Inferior parietal cortex (tissue), 1 donor: ENCODE measurements around the gene RARA.
A peak's percentile ranks its signal among the peaks of the same experiment; 100 is the strongest.
"Not testable (repeated sequence)": the region's sequence is repeated elsewhere in the genome, so short reads cannot be mapped to it uniquely, and the experiment has no call there.

Source experiments
- DNase-seq: peaks from one replicate; pipeline ENCODE4 v3.0.0-alpha.2; 2016; ENCODE audit errors: extremely low spot score

Gene RARA

GRCh38 chr17:40356990-40357881 is 48.3 kb downstream of the RARA start:
- DNase-seq: no peak

GRCh38 chr17:40358323-40359038 is 49.5 kb downstream of the RARA start:
- peak; percentile 95 for DNase-seq

- DNase-seq: no peak
These were observed 51.1 kb downstream of the RARA start for GRCh38 chr17:40360091-40360490.

DNA sequence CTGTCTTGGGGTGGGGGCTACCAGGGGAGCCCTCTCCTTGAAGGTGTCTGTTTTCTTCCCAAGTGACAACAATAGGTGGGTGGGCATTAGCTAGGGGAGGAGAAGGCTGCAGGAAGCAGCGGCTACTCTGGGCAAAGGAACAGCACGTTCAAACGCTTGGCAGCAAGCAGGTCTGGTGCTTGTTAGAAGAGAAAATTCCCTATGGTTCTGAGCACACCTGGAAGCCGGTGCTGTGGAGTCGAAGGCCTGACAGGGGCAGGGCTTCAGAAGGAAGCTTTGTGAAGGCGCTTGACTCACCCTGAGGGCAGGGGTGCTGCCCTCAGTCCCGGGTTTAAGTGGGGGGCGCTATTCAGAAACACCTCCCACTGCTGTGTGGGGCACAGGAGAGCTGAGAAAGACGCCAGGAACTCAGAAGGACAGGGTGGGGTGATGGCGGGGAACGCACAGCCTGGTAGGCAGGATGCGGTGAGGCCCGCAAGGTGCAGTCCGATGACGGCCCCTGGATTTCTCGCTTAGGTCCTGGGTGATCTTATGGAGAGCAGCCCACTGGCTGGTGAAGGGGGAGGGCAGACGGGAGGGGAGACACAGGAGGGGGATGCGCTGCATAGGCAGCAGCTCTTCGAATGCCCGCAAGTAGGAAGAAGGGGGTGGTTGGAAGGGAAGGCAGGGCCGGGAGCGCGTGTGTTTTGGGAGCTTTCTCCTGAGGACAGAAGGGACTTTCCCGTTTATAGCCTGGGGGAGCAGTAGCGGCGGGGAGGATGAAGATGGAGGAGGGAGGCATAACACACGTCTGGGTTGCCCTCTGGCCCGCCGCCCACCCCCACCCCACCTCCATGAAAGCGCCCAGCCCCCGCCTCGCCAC is 52.3 kb downstream of the RARA start:
- no peak for DNase-seq

GRCh38 chr17:40361925-40362695 is 53.1 kb downstream of the RARA start:
- no peak for DNase-seq

- no peak for DNase-seq
These were observed 53.7 kb downstream of the RARA start for GRCh38 chr17:40362696-40363110.

- DNase-seq: no peak
These were observed 54.3 kb downstream of the RARA start for GRCh38 chr17:40363111-40363827.

DNA sequence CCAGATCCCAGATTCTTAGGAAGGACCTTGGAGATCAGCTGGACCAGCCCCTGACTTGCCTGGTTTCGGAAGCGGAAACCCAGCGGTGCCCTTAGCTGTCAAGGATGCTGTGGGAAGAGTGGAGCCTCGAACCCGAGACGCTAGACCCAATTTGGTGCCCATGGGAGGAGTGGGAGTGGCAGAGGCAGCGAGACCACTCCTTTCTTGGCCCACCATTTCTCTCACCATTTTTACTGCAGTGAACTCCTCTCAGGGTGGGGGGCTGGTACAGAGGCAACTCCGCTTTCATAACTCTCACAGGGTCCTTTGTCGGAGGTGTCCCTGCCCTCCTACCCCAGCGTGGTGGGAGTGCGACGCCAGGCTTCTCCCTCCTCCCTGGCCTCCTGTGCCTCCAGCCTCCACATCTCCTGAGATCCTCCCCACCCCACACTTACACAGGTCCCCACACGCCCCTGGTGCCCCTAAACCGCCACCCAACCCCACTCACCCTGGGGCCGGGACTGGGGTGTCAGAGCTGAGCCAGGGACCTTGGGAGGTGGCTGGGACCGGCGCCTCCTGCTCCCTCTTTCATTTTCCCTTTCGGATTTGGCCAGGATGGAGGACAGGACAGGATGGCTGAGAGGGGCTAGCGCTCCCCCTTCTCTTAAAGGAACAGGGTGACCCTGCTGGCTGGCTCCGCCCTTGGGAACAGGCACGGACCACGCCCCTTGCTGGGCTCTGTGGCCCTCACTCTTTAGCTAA is 55.3 kb downstream of the RARA start, which contains the start of gene GJD3:
Gene GJD3 (minus strand): TSS at position 617 of the 741 bp plus-strand sequence. CDS start 922 bp downstream, outside the sequence.
- no peak for DNase-seq

DNA sequence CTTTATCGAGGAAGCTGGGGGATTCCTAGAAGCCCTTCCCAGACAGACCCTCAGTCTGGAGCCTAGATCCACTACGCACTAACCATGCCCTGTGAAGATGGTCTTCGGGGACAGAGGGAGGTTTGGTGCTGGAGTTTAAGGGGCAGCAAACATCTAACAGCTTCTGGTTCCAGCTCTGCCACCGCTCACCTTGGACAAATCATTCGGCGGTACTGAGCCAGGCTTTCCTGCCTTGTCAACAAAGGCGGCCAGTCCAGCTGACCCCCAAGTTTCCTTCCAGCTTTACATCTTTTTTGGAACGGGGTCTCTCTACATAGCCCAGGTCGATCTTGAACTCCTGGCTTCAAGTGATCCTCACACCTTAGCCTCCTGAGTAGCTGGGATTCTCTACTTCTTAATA is 55.9 kb downstream of the RARA start:
- DNase-seq: no peak

DNA sequence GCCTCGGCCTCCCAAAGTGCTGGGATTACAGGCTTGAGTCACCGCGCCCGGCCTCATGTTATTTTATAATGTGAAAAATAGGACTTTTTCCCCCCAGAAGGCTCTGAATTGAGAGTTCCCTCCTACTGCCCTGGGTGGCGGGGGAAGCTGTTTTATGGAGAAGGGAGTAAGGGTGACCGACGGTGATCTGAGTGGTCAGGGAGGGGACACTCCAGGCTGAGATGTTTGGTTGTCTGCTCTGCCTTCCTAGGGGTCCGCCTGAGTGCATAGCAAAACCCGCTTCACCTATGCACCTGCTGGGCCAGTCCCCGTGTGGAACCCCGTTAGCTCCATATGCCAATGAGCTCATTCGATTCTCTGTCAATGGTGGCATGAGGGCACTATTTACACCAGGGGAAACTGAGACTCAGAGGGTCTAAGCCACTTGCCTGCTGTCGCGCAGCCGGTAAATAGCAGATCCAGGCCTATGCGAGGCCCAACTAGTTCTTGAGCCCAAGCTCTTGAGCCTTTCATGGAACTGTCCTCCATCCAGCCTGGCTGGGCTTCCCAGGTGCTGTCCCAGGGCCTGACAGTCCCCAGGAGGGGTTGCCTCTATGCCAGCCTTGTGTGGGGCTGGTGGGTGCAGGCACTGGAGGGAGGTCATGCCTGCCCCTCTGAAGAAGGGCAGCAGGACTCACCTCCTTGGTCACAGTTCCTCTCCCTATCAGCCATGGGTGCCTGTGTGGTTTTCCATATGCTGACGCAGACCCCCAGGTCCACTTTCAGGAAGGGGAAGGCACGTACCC is 57.3 kb downstream of the RARA start:
- no peak for DNase-seq

- no peak for DNase-seq
These were observed 58.0 kb downstream of the RARA start for GRCh38 chr17:40366861-40367518.

DNA sequence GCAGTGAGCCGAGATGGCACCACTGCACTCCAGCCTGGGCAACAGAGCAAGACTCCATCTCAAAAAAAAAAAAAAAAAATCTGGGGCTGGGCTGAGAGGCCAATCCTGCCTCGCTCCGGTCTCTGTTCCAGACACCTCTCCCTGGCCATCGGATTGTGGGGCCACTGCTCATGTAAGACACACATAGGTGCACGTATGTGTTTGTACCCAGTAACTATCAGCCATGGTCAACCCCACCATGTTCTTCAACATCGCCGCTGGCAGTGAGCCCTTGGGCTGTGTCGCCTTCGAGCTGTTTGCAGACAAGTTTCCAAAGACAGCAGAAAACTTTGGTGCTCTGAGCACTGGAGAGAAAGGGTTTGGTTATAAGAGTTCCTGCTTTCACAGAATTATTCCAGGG is 58.7 kb downstream of the RARA start:
- DNase-seq: not testable (repeated sequence)

DNA sequence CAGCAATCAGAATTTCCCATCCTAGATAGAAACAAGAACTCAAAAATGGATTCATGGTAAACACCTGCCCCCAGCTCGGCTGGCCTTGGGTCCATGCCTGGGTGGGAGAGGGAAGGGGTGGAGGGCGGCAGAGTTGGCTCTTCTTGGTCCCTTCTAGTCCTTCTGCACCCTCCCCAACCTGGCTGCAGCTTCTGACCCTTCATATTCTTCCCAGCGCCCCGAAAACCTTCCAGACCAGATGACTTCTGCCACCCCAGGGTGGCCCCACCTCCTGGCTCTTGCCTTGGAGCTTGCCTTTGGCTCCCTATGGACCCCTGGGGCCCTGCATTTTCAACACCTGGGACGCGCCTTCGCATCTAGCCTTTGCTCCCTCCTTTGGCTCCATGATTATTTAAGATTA is 60.9 kb downstream of the RARA start:
- no peak for DNase-seq

DNA sequence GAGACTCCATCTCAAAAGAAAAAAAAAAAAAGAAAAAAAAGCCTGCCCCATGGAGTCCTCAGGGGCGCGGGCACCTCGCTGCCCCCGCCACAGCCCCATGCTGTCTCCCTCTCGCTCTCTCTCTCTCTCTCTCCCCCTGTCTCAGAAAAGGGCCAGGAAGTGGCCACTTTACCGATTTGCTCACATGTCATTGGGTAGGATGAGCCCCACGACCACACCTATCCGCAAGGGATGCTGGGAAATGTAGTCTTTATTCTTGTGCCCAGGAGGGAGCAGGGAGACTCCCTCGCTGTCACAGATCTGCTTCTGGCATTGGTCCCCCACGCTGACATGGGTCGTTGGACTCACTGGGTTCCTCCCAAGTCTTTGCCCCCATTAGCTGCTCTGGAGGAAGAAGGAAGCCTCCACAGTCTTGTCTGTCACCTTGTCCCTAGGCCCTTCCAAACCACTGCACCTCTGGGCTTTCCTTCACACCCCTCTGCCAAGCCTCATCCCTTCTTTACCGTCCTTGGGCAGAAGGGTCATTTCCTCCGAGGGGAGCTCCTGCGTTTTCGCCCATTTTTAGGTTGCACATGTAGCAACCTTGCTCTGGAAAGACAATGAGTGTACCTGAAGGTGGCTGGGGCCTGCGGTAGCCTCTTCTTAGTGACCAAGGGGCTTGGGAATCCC is 62.4 kb downstream of the RARA start:
- no peak for DNase-seq

GRCh38 chr17:40372031-40372430 is 63.1 kb downstream of the RARA start:
- DNase-seq: no peak

- DNase-seq: not testable (repeated sequence)
These were observed 63.7 kb downstream of the RARA start for GRCh38 chr17:40372644-40373043.

GRCh38 chr17:40373324-40373723 is 64.3 kb downstream of the RARA start:
- no peak for DNase-seq

DNA sequence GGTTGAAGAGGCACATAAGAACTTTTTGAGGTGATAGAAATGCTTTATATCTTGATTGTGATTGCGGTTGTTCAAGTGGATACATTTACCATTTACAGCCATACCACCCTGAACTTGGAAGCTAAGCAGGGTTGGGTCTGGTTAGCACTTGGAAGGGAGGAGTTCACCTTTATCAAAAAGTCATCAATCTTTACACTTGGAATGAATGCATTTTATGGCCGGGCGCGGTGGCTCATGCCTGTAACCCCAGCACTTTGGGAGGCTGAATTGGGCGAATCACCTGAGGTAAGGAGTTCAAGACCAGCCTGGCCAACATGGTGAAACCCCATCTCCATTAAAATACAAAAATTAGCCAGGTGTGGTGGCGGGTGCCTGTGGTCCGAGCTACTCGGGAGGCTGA is 65.0 kb downstream of the RARA start:
- DNase-seq: no peak
